ENCODE results near the gene MCL1. TPM values are rescaled to one million over a fixed set of nuclear protein-coding genes. Genes with fewer than 3 reads are reported as not detected.
A peak's percentile ranks its signal among the peaks of the same experiment; 100 is the strongest.
"Not testable (repeated sequence)": the region's sequence is repeated elsewhere in the genome, so short reads cannot be mapped to it uniquely, and the experiment has no call there.

Gene MCL1
- total RNA-seq, 2 experiments from 2014 or later, result 228 to 235 TPM

DNA sequence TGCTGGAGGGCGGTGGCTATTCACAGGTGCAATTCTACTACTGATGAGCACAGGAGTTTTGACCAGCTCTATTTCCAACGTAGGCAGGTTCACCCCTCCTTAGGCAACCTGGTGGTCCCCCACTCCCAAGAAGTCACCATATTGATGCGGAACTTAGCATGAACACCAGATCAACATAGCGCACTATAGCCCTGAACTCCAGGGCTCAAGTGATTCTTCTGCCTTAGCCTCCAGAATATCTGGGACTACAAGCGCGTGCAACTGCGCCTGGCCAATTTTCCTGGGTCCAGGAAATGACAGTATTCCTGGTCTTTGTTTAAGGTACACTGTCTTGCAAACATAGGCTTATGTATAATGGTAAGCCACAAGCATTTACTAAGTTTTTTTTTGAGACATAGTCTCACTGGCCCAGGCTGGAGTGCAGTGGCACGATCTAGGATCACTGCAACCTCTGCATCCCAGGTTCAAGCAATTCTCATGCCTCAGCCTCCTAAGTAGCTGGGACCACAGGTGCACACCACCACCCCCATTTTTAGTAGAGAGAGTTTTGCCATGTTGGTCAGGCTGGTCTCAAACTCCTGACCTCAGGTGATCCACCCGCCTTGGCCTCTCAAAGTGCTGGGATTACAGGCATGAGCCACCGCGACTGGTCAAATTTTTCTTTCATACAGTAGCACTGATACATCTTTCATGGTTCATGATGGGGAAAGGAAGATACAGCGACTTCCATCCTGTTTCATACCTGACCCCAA lies 12.6 kb downstream of the MCL1 start:
- intact Hi-C loops (cut with micrococcal nuclease), result loop anchor here (1.0 kb wide), 3 partner anchors 13 to 131 kb away; partner anchors contain the start of genes GOLPH3L and MCL1
- H3K36me3 Mint-ChIP-seq (ENCODE audit: low read depth), result peaks cover 23% of the 10 kb centered on the region
- H3K27me3 Mint-ChIP-seq (ENCODE audit: low read depth), result no peaks in the 10 kb centered on the region
- H3K9me3 Mint-ChIP-seq, result no peaks in the 10 kb centered on the region
- peaks cover 89% of the 10 kb centered on the region for H3K4me1 Mint-ChIP-seq (ENCODE audit: low read depth)
- CTCF ChIA-PET, result interaction anchor here (0.8 to 13.3 kb wide), 5 partner anchors 6 to 54 kb away, joined by 4 to 167 read pairs (median 88); partner anchors contain the start of gene MCL1
- peak overlapping the region; percentile 71 for H3K4me3 Mint-ChIP-seq
- no peak for DNase-seq
- peak overlapping the region; percentile 99 for H3K27ac Mint-ChIP-seq

DNA sequence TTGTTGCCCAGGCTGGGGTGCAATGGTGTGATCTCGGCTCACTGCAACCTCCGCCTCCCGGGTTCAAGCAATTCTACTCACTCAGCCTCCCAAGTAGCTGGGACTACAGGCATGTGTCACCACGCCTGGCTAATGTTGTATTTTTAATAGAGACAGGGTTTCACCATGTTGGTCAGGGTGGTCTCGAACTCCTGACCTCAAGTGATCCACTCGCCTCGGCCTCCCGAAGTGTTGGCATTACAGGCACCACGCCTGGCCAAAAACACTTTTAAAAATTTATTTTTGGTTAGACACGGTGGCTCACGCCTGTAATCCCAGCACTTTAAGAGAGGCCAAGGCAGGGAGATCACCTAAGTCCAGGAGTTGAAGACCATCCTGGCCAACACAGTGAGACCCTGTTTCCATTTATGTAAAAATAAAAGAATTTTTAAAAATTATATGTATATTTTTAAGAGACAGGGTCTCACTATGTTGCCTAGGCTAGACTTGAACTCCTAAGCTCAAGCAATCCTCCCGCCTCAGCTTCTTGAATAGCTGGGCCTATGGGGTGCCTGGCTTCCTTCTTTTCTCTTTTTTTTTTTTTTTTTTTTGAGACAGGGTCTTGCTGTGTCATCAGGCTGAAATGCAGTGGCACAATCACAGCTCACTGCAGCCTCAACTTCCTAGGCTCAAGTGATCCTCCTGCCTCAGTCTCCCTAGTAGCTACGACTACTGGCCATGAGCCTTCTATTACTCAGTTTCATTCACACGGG lies 14.0 kb downstream of the MCL1 start:
- H3K4me1 Mint-ChIP-seq (ENCODE audit: low read depth), result peaks cover 85% of the 10 kb centered on the region
- peak overlapping the region; percentile 100 for H3K27ac Mint-ChIP-seq
- intact Hi-C loops (cut with micrococcal nuclease); H3K4me3 Mint-ChIP-seq; H3K9me3 Mint-ChIP-seq; DNase-seq; H3K27me3 Mint-ChIP-seq (ENCODE audit: low read depth): not testable (repeated sequence)
- CTCF ChIA-PET, result interaction anchor here (0.7 to 13.3 kb wide), 6 partner anchors 7 to 431 kb away, joined by 3 to 167 read pairs (median 50); partner anchors contain the start of gene MCL1
- peaks cover 13% of the 10 kb centered on the region for H3K36me3 Mint-ChIP-seq (ENCODE audit: low read depth)

DNA sequence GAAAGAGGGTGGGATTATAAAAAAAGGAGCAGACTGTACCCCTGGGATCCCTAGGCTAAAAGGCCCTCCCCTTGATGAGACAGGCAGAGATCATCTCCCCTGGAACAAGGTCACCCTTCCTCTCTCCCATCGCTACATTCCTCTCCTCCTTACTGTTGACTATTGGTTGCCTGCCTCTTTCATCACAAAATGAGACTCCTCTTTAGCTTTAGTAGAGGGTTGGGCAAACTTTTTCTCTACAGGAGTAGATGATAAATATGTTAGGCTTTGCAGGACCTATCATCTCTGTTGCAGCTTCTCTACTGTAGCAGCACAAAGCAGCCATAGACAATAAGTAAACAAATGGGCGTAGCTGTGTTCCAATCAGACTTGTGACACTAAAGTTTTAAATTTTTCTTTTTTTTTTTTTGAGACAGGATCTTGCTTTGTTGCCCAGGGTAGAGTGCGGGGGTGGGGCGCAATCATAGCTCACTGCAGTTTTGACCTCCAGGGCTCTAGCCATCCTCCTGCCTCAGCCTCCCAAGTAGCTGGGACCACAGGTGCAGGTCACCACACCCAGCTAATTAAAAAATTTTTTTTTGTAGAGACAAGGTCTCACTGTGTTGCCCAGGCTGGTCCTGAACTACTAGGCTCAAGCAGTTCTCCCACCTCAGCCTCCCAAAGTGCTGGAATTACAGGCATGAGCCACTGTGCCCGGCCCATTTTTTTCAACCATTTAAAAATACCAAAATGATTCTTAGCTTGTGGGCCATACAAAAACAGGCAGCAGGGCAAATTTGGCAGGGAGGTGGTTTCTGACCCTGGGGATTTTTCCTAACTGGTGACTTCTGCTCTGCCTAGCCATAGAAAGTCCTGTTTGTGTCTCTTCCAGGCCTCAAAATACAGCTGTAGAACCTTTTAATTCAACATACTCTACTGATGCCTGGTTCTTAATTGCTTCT lies 15.1 kb downstream of the MCL1 start:
- no peak for DNase-seq
- CTCF ChIA-PET, result interaction anchor here (0.7 to 13.3 kb wide), 5 partner anchors 9 to 57 kb away, joined by 3 to 167 read pairs (median 88); partner anchors contain the start of gene MCL1
- Mint-ChIP-seq H3K9me3 (no peaks in the 10 kb centered on the region), H3K27ac (peak overlapping the region; percentile 100), H3K4me1 (ENCODE audit: low read depth) (peaks cover 79% of the 10 kb centered on the region), H3K4me3 (peak overlapping the region; percentile 99), H3K27me3 (ENCODE audit: low read depth) (no peaks in the 10 kb centered on the region), H3K36me3 (ENCODE audit: low read depth) (peaks cover 3% of the 10 kb centered on the region)
- intact Hi-C loops (cut with micrococcal nuclease), result loop anchor here (5.0 kb wide), 1 partner anchor 493 kb away; the partner anchor contains the start of gene CDC42SE1

DNA sequence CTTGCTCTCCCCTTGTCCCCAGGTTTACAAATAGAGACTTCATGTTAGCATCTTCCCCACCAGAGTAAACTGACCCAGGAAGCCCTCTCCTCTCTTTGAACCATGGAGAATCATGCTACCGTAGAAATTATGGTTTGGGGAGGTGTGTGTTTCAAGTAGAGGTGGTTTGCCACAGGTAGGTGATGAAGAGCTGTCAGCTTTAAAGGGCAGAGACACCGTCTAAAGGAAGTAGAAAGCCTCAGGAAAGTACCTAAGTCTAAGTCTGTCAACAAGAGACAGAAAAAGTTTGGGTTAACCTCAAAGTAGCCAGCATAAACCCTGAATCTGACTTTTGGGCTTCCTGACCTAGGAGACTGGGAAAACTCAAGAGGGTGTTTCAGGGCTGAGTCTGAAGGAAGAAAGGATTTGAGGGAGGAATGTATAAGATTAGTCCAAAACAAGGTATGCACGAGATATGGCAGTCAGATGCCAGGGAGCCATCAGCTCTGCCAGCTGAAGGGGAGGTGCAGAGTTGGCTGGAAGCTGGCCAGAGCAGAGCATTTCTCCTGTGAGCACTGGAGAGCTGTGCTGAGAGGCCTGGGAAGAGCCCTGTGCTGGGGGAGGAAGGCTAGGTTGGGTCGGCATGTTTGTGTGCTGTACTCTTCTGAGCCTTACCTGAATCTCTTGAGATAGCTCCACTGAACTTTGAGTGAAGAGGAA lies 15.9 kb downstream of the MCL1 start:
- H3K36me3 Mint-ChIP-seq (ENCODE audit: low read depth), result peaks cover 3% of the 10 kb centered on the region
- intact Hi-C loops (cut with micrococcal nuclease), result loop anchor here (5.0 kb wide), 1 partner anchor 494 kb away; the partner anchor contains the start of gene CDC42SE1
- peak; percentile 58 for DNase-seq
- H3K27ac Mint-ChIP-seq, result peak overlapping the region; percentile 100
- peaks cover 70% of the 10 kb centered on the region for H3K4me1 Mint-ChIP-seq (ENCODE audit: low read depth)
- H3K4me3 Mint-ChIP-seq, result peak overlapping the region; percentile 99
- H3K9me3 Mint-ChIP-seq, result no peaks in the 10 kb centered on the region
- CTCF ChIA-PET, result interaction anchor here (1.3 to 13.3 kb wide), 6 partner anchors 9 to 64 kb away, joined by 4 to 167 read pairs (median 50); partner anchors contain the start of gene MCL1
- no peaks in the 10 kb centered on the region for H3K27me3 Mint-ChIP-seq (ENCODE audit: low read depth)

DNA sequence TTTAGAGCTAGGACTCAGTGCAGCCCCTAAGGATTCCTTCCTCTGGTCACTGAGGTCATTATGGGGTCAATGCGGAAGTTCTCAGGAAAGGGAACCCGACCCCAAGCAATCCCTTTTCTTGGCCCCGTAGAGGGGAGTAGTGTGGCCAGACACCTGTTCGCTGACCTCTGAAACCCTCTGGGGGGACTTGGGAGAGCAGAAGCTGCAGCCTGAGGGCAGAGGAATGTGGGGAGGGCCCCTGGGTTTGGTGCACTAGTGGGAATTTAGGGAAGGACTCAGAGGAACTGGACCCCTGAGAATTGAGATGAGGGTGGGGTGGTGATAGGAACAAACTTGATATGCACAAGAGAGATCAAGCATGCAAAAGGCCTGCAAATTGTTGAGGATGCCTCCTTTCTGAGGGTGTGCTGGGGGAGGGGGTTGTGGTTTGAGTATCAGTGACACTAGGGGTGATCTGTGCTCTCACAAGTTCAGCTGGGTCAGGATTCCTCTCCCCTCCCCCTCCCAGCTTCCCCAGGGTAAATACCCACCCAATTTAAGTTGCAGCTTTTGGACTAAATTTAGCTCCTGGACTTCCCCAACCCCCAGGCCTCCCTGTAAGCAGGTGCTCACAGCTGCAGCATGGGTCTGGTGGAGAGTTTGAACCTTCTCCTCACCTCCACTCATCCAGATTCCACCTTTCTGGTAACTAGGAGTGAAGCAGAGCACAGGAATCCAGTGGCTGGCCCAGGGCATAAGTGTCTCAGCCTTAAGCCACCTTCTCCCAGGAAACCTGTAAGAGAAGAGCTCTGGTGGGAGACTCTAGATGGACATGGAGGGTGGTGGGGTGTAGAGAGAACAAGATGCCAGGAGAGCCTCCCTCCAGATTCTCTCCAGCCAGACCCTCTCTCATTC lies 16.7 kb downstream of the MCL1 start:
- Mint-ChIP-seq H3K27me3 (ENCODE audit: low read depth) (no peaks in the 10 kb centered on the region), H3K4me1 (ENCODE audit: low read depth) (peaks cover 62% of the 10 kb centered on the region), H3K27ac (peak overlapping the region; percentile 100), H3K36me3 (ENCODE audit: low read depth) (peaks cover 3% of the 10 kb centered on the region), H3K4me3 (peak overlapping the region; percentile 99), H3K9me3 (no peaks in the 10 kb centered on the region)
- intact Hi-C loops (cut with micrococcal nuclease), result loop anchor here (1.0 to 5.0 kb wide), 4 partner anchors 11 to 495 kb away; partner anchors contain the start of genes CDC42SE1 and MCL1
- DNase-seq, result peak; percentile 98
- CTCF ChIA-PET, result interaction anchor here (0.7 to 13.3 kb wide), 13 partner anchors 10 to 444 kb away, joined by 3 to 167 read pairs (median 4); partner anchors contain the start of genes ADAMTSL4 and MINDY1

DNA sequence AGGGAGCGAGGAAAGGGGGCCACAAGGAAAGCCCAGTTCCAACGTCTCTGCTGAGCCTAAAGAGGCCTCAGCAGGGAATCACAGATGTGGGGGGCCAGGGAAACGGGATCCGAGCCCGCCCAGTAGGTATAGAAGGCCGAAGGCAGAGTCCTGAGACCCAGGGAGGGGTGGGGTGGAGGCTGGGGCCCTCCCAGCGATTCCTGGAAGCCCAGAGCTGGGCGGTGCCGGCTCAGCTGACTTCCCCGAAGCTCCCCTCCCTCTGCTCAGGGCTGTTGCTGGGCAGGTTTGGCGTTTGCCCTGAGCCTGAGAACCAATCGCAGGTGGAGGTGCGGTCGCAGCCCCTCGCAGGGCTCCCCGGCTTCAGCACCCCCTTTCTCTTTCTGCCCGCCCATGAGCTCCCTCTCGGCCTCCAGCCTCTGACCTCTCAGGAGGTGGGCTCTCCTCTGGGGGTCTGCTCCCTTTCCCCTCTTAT lies 17.4 kb downstream of the MCL1 start:
- peaks cover 55% of the 10 kb centered on the region for H3K4me1 Mint-ChIP-seq (ENCODE audit: low read depth)
- intact Hi-C loops (cut with micrococcal nuclease), result loop anchor here (1.0 to 5.0 kb wide), 12 partner anchors 11 to 595 kb away; partner anchors contain the start of genes ARNT, CDC42SE1, GOLPH3L and MCL1
- CTCF ChIA-PET, result interaction anchor here (0.7 to 13.3 kb wide), 14 partner anchors 10 to 445 kb away, joined by 3 to 167 read pairs (median 4); partner anchors contain the start of genes ADAMTSL4 and MINDY1
- no peaks in the 10 kb centered on the region for H3K27me3 Mint-ChIP-seq (ENCODE audit: low read depth)
- H3K9me3 Mint-ChIP-seq, result no peaks in the 10 kb centered on the region
- H3K36me3 Mint-ChIP-seq (ENCODE audit: low read depth), result peaks cover under 1% of the 10 kb centered on the region
- H3K4me3 Mint-ChIP-seq, result peak overlapping the region; percentile 99
- DNase-seq, result peak; percentile 97
- peak overlapping the region; percentile 100 for H3K27ac Mint-ChIP-seq

DNA sequence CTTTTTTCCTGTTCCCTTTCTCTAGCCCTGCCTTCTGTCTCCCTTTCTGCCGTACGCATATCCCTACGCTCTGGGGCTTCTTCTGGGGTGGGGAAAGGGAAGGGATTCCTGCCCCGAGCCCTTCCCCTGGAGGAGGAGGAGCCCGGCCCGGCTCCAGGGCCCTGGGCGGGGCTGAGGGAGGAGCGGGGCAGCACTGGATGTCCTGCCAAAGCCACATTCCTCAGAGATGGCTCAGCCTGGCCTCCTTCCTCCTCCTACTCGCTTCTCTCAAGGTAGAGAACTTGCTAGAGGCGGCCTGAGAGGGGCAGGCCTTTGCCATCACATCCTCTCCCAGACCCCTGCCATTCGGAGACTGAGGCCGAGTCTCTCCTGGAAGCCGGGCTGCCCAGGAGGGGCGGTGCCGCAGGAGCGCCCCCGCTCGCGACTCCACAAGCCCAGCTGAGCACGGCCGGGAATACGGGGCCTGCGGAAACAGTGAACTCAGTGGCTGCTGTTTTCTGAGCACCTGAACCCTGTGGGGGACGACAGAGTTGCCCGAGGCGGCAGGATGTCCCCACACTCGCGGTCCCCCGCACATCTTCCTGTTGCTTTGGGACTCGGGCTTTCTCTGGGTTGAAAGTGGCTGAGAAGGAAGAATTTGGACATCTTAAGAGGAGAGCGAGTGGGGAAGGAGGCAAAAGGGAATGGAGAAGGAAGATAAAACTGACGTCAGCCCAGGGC lies 18.0 kb downstream of the MCL1 start:
- CTCF ChIA-PET, result interaction anchor here (0.6 to 13.3 kb wide), 32 partner anchors 10 to 494 kb away, joined by 3 to 167 read pairs (median 4); partner anchors contain the start of genes ADAMTSL4, ENSA, MCL1 and MINDY1
- H3K36me3 Mint-ChIP-seq (ENCODE audit: low read depth), result no peaks in the 10 kb centered on the region
- peak; percentile 81 for DNase-seq
- H3K4me1 Mint-ChIP-seq (ENCODE audit: low read depth), result peaks cover 50% of the 10 kb centered on the region
- intact Hi-C loops (cut with micrococcal nuclease), result loop anchor here (1.0 to 5.0 kb wide), 9 partner anchors 60 to 595 kb away; partner anchors contain the start of genes ARNT, CDC42SE1, GOLPH3L and TNFAIP8L2
- H3K4me3 Mint-ChIP-seq, result peak overlapping the region; percentile 99
- H3K27me3 Mint-ChIP-seq (ENCODE audit: low read depth), result no peaks in the 10 kb centered on the region
- peak overlapping the region; percentile 100 for H3K27ac Mint-ChIP-seq
- no peaks in the 10 kb centered on the region for H3K9me3 Mint-ChIP-seq

DNA sequence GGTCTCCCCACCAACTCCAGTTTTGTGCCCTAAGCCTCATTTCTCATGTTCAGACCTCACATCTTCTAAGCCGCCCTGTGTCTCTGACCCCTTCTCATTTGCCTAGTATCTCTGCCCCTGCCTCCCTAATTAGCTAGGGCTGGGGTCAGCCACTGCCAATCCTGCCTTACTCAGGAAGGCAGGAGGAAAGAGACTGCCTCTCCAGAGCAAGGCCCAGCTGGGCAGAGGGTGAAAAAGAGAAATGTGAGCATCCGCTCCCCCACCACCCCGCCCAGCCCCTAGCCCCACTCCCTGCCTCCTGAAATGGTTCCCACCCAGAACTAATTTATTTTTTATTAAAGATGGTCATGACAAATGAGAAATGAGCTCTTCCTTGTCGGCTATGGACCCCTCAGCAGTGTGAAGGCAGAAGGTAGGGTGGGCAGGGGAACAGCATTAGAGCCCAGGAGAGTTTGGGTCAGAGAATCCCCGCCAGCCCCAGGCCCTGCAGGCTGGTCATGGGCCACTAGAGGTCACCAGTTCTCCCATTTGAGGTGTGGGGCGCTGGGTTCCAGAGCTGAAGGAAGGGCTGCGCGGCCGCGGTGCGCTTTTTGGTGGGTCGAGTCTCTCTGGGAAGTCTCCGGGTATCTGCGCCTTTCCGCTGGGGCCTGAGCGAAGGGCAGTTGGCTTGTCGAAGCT lies 18.7 kb downstream of the MCL1 start:
- H3K4me1 Mint-ChIP-seq (ENCODE audit: low read depth), result peaks cover 44% of the 10 kb centered on the region
- CTCF ChIA-PET, result interaction anchor here (0.6 to 13.3 kb wide), 35 partner anchors 10 to 495 kb away, joined by 3 to 167 read pairs (median 4); partner anchors contain the start of genes ADAMTSL4, ENSA and MCL1

DNA sequence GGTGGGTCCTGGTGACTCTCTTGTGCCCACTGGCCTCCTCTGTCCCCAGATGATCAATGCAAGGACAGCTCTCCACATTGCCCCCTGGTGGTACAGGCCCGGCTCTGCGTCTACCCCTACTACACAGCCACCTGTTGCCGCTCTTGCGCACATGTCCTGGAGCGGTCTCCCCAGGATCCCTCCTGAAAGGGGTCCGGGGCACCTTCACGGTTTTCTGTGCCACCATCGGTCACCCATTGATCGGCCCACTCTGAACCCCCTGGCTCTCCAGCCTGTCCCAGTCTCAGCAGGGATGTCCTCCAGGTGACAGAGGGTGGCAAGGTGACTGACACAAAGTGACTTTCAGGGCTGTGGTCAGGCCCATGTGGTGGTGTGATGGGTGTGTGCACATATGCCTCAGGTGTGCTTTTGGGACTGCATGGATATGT lies 19.4 kb downstream of the MCL1 start:
- Mint-ChIP-seq H3K4me1 (ENCODE audit: low read depth) (peaks cover 41% of the 10 kb centered on the region), H3K27ac (peak overlapping the region; percentile 100), H3K4me3 (peak overlapping the region; percentile 99), H3K27me3 (ENCODE audit: low read depth) (no peaks in the 10 kb centered on the region), H3K9me3 (no peaks in the 10 kb centered on the region), H3K36me3 (ENCODE audit: low read depth) (no peaks in the 10 kb centered on the region)
- intact Hi-C loops (cut with micrococcal nuclease), result loop anchor here (1.0 to 5.0 kb wide), 5 partner anchors 96 to 597 kb away; partner anchors contain the start of genes CDC42SE1, GOLPH3L and TNFAIP8L2
- CTCF ChIA-PET, result interaction anchor here (0.6 to 13.3 kb wide), 26 partner anchors 9 to 434 kb away, joined by 3 to 167 read pairs (median 4); partner anchors contain the start of genes ADAMTSL4, ENSA and MCL1
- peak; percentile 87 for DNase-seq

More for the DNA sequence above, 18.7 kb downstream of the MCL1 start:
- H3K9me3 Mint-ChIP-seq, result no peaks in the 10 kb centered on the region
- peak overlapping the region; percentile 99 for H3K4me3 Mint-ChIP-seq
- H3K27me3 Mint-ChIP-seq (ENCODE audit: low read depth), result no peaks in the 10 kb centered on the region
- no peaks in the 10 kb centered on the region for H3K36me3 Mint-ChIP-seq (ENCODE audit: low read depth)
- intact Hi-C loops (cut with micrococcal nuclease), result loop anchor here (1.0 to 5.0 kb wide), 11 partner anchors 61 to 596 kb away; partner anchors contain the start of genes ARNT, CDC42SE1, GOLPH3L and TNFAIP8L2
- H3K27ac Mint-ChIP-seq, result peak overlapping the region; percentile 100
- DNase-seq, result peak; percentile 94
